Esophagus squamous epithelium (tissue), 4 donors: ENCODE data around the gene TSHZ2.

Source experiments
- POLR2A ChIP-seq, 4 donors: fragments of 450-650 bp; IDR thresholded peaks; one replicate each; pipeline ENCODE4 v1.6.1; 2017; ENCODE audit warnings: antibody characterized with exemption in 4 of 4, mild to moderate bottlenecking in 4 of 4, moderate library complexity in 3 of 4
- TF ChIP-seq, protein P1 (sequence below), 6 experiments: fragments of 450-650 bp in 4 of 6; fragments of 200-600 bp in 2 of 6; sonication (generic) in 2 of 6; IDR thresholded peaks; one replicate each; pipeline ENCODE4 v1.5.1; 2016 to 2019; ENCODE audit warnings: antibody characterized with exemption in 6 of 6, mild to moderate bottlenecking in 4 of 6, moderate library complexity in 4 of 6

DNA sequence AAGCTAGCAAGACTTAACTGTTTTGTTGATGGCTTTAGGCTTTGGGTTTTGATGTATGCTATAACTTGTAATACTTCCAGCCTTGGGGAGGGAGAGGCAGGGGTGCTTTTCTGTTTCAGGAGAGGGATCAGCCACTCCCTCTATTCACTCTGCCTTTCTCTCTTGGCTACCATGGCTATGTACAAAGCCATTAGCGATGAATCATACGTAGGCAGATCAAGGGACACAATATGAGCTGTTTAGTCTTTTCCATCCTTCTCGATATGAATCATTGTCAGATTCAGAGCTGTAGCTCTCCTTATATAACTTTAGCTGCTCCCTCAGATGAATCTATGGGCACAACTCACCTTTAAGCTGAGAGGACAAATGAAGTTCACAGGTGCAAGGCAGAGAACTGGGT, 230.6 kb downstream of the TSHZ2 start:
- TF ChIP-seq, protein P1, sequence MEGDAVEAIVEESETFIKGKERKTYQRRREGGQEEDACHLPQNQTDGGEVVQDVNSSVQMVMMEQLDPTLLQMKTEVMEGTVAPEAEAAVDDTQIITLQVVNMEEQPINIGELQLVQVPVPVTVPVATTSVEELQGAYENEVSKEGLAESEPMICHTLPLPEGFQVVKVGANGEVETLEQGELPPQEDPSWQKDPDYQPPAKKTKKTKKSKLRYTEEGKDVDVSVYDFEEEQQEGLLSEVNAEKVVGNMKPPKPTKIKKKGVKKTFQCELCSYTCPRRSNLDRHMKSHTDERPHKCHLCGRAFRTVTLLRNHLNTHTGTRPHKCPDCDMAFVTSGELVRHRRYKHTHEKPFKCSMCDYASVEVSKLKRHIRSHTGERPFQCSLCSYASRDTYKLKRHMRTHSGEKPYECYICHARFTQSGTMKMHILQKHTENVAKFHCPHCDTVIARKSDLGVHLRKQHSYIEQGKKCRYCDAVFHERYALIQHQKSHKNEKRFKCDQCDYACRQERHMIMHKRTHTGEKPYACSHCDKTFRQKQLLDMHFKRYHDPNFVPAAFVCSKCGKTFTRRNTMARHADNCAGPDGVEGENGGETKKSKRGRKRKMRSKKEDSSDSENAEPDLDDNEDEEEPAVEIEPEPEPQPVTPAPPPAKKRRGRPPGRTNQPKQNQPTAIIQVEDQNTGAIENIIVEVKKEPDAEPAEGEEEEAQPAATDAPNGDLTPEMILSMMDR (IDR thresholded peaks at IDR 0.05): no peak
- peak in 1 of 4 donors; percentile 20 for TF ChIP-seq POLR2A (IDR thresholded peaks at IDR 0.05)
